Fibroblast of mammary gland (primary cell): ENCODE data around the gene RMND5A.

Experiments
- DNase-seq: peaks from one replicate; pipeline ENCODE4 v3.0.0-alpha.2; 2010; ENCODE audit warnings: low read depth
- H3K4me3 ChIP-seq: 2 replicates; pipeline ENCODE4 v1.5.1; 2011; ENCODE audit warnings: low read depth, mild to moderate bottlenecking, low read length, moderate library complexity; ENCODE audit not compliant: control insufficient read depth
- CTCF ChIP-seq: conservative IDR thresholded peaks from 2 replicates; pipeline ENCODE4 v1.5.1; 2011; ENCODE audit warnings: low read depth, low read length, inconsistent platforms; ENCODE audit not compliant: control insufficient read depth, insufficient read depth

The RMND5A gene

DNA sequence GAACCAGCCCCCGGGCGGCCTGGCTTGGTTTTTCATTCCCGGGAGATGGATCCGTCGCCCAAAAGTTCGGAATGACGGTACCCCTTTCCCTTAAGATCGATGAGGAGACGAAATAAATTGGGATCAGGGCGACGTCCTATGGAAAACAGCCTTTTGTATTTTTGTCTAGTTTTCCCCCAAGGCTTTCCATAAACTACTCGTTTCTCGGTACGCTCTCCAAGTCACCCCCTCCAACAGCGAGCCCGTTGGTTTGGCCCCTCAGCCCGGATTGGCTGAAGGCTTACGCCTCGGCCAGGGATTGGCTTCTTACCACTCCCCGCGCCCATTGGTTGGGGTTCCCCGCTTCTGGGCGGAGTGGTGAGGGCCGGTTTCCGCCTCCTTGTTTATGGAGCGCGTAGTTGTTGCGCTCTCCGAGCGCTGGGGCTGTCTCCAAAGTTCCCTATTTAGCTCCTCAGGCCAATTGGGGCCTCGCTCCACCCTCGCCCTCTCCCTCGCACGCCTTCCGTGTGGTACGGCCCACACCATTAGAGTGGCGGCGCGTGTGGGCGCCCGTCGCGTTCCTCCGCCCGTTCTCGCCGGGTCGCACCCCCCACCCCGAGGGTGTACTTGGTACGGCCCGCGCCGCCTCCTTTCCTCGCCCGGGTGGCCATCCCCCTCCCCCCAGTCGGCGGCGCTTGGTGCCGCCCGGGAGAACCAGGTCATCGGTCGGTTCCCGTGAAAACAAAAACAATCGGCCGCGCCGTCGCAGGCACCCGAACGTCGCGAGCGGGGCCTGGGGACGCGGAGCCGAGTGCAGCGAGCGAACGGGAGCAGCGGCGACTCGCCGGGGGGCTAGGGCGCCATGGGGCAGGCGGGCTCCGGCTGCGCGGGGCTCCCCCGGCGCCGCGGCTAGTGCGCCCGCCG lies at the start of gene RMND5A:
Gene RMND5A, plus strand, starts transcription at position 655 of the 903 bp plus-strand sequence. CDS start 377 bp downstream, outside the sequence.
- H3K4me3 ChIP-seq = peak within 1 kb of the TSS; percentile 55
- peak; percentile 86 for DNase-seq

- DNase-seq = peak; percentile 30
- no peak overlapping the region for H3K4me3 ChIP-seq
- no peak for TF ChIP-seq CTCF
These were observed 48.6 kb upstream of the RMND5A start for GRCh38 chr2:86671337-86671981.

GRCh38 chr2:86672027-86672545 lies 48.0 kb upstream of the RMND5A start:
- no peak for DNase-seq
- TF ChIP-seq CTCF = no peak
- no peak overlapping the region for H3K4me3 ChIP-seq

GRCh38 chr2:86673011-86673410 lies 47.1 kb upstream of the RMND5A start:
- no peak for DNase-seq
- H3K4me3 ChIP-seq = no peak overlapping the region
- no peak for TF ChIP-seq CTCF

DNA sequence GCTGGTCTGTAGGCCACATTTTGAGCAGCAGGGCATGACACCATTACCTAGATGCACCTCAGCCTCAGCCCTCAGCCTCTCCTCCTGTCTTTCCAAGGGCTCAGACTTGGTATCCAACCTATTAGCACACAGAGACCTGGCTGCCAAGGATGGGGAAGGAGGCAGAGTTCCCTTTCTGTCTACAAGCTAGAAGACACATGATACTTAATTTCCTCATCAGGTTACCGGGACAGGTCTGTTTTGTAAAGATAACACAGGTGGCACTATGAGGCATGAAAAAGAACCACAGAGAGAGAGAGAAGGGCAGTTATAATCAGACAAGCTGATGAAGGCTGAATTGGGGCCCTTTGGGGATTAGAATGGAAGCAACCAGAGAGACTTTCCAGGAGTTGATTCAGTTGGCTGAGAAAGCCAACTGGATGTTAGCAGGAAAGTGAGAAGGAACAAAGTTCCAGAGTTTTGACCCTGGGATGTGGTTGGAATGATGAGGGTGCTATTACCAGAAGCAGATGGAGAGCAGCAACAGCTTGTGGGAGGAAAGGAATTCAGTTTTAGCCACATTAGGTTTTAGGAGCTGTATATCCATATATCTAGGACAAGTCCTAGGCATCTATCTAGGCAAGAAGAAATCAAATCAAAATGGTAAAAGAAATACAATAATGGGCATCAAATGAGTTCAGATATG lies 46.0 kb upstream of the RMND5A start:
- H3K4me3 ChIP-seq = no peak overlapping the region
- DNase-seq = peak; percentile 16
- no peak for TF ChIP-seq CTCF

GRCh38 chr2:86675104-86675503 lies 45.0 kb upstream of the RMND5A start:
- no peak for TF ChIP-seq CTCF

GRCh38 chr2:86675511-86676015 lies 44.5 kb upstream of the RMND5A start:
- no peak for DNase-seq
- no peak for TF ChIP-seq CTCF
- no peak overlapping the region for H3K4me3 ChIP-seq

More at GRCh38 chr2:86675104-86675503, 45.0 kb upstream of the RMND5A start:
- no peak for DNase-seq
- no peak overlapping the region for H3K4me3 ChIP-seq
